ENCODE results near the gene TIPARP.
"Not testable (repeated sequence)": the region's sequence is repeated elsewhere in the genome, so short reads cannot be mapped to it uniquely, and the experiment has no call there.

The TIPARP gene

DNA sequence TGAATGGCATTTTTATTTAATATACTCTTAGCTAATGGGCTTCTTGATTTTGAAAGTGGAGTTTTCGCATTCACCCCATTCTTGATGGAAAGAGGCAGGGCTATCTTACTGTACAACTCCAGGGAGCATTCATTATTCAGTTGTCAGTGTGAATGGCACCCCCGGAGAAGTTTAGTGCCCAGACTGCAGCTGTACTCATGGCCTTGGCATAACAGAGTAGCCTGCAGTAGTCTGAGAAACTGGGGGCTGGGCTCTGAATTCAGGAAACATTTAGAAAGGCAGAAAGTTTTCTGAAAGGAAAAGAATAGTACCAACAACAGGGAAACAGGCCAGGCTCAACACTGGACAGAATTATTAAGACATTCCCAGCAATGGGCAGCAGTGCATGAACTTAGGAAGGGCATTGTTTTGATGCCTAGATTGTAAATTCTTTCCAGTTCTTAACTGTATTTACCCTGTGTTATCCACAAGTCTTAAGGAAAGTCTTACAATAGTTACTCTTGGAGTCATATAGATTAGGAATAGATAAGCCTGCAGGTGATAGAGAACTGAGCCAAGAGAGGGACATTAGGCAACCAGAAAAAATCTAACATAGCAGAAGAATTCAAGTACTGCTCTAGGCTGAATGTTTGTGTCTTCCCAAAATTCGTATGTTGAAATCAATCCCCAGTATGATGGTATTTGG lies 44.4 kb downstream of the TIPARP start:
- DNase-seq, result no peak

DNA sequence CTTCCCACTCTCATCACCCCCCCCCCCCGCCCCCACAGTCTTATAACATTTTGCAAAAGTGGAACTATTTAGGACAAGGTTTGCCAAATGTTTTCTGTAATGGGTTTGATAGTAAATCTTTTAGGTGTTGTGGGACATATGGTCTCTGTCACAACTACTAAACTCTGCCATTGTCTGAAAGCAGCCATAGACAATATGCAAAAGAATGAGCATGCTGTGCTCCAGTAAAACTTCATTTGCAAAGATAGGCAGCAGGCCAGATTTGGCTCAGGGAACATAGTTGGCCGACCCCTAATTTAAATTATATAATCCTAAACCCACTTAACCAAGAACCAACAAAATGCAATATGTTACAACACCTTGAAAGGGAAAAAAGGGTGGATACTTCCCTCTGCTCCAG lies 46.4 kb downstream of the TIPARP start:
- no peak for DNase-seq

DNA sequence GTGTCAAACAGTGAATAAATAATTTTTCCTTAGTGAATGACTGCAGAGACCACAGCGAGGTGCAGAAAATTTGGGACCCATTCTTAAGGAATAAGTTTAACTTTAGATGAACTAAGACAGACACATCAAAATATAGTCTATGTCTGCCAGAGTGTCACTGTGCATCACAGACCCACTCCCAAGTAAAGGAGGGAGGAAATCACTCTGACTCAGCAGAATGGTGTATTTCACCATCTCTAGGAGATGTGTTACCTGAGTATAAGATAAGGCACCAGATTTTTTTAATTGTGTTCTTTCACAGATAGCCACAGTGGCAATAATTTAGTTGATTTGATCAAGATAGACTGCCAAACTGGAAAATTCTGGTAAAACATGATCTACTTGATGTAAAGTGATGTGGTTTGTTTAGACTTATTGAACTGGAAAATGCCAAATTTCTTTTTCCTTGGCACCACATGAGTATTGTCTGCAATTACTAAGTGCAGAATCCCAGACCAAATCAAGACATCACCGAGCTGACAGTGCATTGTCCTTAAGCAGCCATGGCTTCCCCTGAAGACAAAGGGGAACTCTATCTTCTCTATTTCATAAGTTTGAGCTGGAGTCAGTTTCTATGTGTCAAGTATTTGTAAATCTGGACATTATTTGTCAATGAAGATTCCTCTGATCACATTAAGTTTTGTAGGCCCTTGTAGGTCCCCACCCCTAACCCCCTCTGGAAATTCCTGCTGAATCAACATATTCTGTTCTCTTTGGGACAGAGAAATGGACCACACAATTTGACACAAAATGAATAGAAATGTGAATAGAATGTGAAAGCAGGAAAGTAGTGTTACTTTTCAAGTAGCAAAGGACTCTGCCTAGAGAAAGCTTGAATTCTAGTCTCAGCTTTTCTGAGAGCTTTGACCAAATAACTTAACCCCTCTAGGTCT lies 47.6 kb downstream of the TIPARP start:
- no peak for DNase-seq

DNA sequence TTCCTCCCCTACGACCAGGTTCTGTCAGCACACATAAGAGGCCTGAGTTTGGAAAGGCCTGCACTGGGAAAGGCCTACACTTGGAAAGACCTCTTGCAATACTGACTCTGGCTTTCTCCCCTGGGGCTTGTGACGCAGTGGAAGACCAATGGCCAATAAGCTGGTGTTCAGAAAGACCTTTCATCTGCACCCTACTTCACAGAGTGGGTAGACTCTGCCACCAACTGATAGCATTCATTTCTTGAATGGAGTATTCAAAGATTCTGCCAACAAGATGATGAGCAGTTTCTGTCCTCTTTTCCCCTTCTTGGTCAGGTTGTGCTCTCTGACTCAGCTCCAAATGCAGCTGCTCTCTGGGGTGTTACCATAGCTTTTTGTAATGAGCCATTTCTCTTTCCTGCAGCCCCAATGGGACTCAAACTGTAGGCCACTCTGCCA lies 48.8 kb downstream of the TIPARP start:
- no peak for DNase-seq

DNA sequence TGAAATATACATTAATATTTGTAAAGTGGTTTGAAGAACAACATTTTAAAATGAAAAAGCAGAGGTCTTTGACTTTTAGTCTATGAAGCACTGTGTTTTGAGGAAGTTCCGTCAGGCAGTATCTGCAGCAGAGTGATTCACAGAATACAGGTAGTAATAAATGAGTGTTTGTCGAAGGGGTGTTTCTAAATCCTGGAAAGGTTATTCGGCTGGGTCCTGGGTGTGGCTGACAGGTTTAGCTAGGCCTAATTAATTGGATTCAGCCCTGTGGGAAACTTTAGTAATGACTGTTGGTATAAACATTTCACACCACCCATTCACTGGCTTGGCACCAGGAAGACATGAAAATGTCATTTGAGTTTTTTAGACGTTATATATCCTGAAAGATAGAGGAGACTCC lies 51.3 kb downstream of the TIPARP start:
- no peak for DNase-seq

DNA sequence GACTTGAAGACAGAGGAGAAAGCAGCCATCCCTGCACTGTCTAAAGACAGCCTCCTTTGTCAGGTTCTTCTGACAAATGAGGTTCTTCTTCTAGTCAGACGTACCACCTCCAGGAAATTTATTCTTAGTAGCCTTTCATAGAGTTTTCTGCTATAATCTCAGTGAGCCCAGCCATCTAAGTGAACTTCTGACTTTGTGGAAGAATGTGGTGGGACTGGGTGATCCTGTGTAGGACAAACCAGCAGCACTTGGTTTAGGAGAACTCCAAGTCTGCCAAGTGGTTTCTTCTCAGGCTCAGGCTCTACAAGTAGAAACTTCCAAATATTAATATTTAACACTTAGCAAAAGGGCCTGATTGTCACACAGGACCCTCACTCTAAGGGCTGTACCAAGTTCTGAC lies 52.1 kb downstream of the TIPARP start:
- no peak for DNase-seq

DNA sequence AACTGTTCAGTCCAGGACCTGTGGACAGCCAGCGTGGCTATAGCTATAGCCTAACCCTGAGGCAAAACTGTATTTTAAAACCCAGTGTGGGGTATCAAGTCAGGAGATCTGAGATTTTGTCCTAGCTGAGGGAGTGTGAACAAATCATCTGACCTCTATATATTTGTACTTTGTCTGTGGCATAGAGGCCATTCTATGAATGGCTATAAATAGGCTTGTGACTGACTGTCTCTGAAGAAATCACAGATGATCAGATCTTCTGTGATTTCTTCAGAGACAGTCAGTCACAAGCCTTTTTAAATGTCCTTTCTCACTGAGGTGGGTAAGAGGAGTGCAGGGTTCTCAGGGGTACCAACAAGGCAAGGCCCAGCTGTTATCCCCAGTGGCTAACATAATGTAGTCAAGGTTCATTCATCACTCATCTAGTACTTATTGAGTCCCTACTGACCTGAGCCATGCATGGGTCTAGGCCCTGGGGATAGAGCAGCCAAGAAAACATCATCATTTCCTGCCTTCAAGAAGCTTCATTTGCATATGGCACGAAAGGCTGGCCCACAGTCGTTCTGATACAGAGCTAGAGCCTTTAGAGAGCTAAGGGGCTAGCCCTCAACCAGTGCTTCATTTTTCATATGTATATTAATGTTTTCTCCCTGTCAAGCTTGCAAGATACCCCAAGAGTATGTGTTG lies 53.3 kb downstream of the TIPARP start:
- DNase-seq, result no peak

DNA sequence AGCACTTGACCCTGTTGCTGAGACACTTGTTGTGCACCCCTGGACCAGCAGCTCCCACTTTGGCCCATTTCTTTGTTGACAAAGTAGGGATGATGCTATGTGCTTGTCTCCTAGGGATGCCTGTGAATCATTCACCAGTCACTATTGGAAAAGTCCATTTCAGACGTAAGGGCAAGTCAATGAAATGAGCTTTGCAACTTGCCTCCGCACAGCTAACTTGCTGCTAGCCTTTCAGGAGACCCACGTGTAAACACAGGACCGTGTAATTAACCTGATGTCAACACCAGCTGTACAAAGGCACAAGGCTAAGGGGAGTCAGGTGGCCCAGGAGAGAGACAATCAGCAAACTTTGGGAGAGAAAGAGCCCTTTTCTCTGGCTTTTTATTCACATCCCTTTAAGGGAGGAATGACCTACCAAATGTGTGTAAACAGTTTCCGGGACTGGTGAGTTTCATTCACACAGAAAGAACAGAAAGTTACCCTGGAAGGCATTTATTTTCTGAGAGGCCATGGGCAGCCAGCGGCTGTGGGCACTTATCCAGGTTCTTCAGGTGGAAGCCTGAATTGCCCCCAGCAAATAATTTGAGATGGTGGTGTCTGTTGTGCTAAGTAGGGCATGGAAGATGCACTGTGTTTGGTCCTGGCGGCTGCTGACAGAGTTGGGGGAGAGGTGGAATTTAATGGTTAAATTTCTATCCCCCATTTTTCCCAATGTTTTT lies 54.0 kb downstream of the TIPARP start:
- DNase-seq, result no peak

DNA sequence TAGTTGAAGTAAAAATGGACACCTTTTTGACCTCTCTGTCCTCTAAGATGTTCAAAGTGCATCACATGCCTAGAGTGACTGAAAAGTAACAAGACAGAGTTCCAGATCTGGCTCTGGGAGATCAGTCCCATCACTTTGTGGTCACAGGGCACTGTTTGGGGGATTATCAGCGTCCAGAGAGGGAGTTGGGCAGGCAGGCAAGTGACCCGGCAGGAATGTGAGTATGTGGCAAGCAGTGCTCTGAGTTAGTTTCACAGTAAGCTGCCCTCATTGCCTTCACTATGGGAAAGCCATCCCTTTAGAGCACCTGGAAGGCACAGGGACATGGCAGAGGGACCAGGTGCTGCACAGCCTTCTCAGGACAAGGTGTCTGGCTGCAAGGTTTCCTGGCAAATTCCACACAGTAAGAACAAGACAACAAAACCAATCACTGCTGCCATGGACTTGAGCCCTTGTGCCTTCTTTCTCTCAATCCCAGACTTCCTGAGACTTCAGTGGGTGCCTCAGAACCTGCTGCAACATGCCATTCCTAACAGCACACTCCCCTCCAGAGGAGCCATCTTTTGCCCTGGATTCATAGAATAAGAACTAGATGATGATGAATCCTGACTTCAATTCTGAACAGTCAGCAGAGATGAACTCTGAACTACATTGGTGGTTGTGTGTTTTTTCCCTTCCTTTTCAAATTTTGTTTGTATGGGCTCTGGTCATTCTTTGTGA lies 55.2 kb downstream of the TIPARP start:
- no peak for DNase-seq

DNA sequence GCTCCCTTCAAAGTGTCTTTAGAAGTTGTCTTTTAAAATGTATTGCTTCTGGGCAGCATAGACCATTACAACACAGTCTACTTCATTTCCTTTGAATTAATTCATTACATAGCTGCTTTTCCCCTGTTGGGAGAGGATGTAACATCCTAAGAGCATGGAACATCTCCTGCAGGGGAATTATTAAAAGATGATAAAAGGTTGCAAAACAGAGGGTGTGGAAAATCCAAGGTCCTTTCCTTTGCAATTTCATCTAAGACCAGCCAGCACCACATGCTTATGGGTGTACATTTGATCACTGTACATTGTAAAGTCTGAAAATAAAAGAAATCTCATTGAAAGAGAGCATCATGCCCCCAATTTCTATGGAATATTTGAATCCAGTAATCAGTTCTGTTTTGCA lies 57.4 kb downstream of the TIPARP start:
- DNase-seq, result no peak

DNA sequence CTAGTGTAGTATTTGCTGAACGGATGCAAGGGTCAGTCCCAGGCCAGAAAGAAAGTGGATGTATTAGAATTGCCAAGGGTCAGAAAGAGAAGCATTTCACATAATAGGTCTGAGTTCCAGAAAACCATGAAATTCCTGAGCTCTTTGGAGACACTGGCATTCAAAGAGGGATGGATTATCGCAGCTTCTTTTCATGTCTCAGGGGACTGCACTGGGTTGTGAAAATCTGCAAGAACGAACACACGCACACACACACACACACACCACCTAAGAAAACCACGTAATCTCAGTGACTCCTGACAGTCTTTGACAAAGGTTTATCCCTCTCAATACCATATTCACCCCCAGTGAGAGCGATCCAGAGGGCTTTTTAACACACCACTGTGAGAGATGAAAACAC lies 57.9 kb downstream of the TIPARP start:
- no peak for DNase-seq

DNA sequence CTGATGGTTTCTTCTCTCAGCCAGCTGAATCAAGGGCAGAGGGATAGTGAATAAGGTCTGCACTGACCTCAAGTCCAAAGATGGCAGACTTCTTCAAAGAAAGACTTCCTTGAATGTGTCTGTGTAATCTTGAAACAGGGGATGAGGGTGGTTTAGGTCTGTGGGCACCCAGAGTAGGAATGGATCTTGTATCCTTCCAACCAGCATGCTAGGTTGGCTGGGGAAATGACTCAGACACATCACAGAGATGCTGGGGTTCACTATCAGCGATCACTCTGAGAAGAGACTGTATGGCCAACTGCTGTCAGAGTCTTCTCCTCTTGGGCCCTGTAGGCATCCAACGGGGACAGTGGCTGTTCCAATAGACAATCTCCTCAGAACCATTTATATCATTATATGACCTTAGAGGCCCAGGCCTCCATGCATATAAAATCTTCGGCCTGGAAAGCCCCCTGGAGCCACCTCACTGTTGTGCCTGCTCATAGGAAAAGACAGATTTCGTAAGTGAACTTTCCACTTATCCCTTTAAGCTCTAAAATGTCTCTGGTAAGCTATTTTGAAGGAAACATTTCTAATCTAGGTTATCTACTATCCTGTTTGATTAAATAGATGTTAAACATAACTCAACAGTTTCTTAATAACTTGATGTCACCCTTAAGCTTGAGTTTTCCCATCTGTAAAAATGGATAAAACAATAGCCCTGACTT lies 58.5 kb downstream of the TIPARP start:
- DNase-seq, result no peak

DNA sequence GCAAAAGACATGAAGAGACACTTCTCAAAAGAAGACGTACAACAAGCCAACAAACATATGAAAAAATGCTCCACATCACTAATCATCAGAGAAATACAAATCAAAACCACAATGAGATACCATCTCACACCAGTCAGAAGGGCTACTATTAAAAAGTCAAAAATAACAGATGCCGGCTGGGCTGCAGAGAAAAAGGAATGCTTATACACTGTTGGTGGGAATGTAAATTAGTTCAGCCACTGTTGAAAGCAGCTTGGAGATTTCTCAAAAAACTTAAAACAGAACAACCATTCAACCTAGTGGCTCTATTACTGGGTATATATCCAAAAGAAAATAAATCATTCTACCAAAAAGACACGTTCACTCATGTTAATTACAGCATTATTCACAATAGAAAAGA lies 60.3 kb downstream of the TIPARP start:
- not testable (repeated sequence) for DNase-seq

DNA sequence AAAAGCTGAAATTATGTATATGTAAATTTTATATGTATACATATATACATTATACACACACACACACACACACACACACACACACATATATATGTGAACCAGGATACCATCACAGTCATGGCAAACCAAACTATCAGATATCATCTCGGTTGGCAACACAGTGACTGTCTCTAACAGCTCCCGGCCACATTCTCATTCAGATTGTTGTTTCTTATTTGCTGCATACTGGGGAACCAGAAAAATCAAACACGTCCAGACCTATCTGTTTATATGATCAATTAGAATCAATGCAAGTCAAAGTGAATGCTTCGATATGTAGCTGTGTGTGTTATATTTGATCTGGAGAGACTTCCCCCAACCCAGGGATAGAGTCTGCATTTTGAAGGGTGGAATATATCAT lies 61.1 kb downstream of the TIPARP start:
- no peak for DNase-seq

DNA sequence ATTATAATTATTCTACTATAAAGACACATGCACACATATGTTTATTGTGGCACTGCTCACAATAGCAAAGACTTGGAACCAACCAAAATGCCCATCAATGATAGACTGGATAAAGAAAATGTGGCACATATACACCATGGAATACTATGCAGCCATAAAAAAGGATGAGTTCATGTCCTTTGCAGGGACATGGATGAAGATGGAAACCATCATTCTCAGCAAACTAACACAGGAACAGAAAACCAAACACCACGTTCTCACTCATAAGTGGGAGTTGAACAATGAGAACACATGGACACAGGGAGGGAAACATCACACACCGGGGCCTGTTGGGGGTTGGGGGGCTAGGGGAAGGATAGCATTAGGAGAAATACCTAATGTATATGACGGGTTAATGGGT lies 62.7 kb downstream of the TIPARP start:
- not testable (repeated sequence) for DNase-seq

DNA sequence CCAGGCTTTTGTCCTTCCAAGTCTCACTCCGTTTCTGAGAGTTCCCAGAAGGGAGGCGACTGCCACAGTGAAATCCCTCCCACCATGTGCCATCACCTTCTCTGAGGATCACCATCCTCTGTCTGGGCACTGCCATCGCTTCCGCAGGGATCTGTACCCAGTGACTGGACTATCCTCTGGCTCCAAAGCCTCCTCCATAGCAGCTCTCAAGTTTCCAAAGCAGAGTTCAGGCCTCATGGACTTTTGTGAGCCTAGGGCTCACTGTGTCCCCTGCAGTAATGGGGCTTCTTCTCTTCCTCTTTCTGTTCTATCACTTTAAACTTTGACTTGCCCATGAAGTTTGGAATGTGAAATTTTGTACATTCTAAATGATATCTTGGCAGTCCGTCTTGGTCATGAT lies 63.9 kb downstream of the TIPARP start:
- DNase-seq, result no peak

DNA sequence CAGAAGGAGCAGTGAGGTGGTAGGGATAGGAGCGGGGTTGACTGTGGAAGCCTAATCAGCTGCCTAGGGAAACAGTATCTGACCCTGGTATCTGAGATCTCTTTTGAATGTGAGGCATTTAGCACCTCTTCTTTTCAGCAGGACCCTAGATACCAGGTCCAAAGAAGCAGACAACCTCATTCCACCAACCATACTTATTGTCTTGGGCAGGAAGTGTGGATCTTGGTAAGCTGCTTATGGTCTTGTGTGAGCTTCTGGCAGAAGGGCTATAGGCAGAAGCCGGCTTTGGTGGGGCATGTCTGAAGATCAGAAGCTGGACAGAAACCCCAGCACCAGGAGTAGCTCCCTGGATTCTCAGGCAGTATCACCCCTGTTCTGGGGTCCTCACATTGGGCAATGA lies 65.6 kb downstream of the TIPARP start:
- DNase-seq, result no peak

DNA sequence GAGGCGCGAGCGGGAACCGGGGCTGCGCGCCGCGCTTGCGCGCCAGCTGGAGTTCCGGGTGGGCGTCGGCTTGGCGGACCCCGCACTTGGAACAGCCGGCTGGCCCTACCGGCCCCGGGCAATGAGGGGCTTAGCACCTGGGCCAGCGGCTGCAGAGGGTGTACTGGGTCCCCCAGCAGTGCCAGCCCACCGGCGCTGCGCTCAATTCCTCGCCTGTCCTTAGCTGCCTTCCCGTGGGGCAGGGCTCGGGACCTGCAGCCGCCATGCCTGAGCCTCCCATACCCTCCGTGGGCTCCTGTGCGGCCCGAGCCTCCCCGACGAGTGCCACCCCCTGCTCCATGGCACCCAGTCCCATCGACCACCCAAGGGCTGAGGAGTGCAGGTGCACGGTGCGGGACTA lies 66.2 kb downstream of the TIPARP start:
- DNase-seq, result not testable (repeated sequence)

DNA sequence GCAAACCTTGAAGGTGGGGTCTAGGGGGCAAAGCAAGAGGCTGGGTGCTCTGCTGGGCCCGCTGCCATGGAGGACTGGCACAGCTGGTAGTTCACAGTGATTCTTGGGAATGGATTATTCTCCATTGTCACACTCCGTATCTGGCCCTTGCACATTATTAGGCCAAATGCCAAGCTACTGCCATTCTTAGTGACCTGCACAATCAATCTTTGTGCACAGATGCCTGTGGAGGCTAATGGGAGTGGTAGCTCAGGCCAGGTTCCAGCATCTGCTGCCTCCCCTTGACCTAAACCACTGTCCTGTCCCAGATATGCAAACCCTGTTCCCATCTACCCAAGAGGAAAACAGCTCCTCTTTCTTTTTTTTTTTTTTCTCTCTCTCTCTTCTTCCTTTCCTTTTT lies 67.5 kb downstream of the TIPARP start:
- no peak for DNase-seq

DNA sequence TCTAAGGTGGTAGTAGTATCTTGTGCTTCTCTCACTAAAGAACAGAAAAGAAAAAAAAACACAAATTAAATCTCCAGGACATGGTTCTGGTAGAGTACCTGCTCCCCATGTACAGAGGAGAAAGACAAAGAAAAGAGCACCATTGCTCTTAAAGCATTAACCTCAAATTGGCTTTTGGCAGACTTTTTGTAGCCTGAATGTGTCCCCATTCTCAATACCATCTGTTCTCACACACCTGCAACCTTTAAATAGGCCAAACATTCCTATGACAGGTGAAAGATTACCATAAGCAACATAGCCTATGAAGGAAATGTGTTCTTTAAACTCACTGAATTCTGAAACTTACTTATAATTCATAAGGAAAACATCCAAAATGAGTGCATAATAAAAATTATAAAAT lies 68.0 kb downstream of the TIPARP start:
- no peak for DNase-seq

DNA sequence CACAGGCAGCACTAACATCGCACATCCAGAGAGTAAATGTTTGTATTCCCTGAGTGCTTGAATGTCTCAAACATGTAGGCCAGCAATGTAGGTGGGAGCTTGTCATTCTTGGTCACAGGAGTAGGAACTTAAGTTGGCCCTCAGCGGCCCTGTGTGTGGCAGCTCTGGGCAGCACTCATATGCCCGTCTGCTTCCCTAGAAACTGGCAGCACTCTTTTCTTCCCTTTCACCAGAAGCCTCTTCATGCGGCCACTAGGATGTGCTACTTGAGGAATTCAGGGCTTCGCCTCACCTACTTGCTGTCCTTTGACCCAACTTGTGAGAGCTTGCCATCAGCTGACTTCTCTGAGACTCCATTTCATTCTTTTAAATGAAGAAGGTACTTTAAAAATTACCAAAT lies 69.5 kb downstream of the TIPARP start:
- DNase-seq, result no peak

DNA sequence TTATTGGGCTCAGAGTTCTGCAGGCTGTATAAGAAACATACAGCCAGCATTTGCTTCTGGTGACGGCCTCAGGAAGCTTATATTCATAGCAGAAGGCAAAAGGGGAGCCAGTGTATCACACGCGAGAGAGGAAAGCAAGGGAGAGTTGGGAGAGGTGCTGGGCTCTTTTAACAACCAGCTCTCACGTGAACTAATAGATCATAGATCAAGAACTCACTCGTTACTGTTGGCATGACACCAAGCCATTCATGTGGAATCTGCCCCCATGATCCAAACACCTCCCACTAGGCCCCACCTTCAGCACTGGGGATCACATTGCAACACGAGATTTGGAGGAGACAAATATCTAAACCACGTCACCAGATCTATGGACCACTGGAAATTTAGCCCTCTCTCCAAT lies 70.2 kb downstream of the TIPARP start:
- no peak for DNase-seq
